A673 (cell line): ENCODE results near the gene TMEM220. TPM values are rescaled to one million over a fixed set of nuclear protein-coding genes. Genes with fewer than 3 reads are reported as not detected.

Experiments
- BruUV-seq: library from RNA; stranded (reverse); fragments of 400-500 nt; replicated peaks from 2 replicates; lab custom pipeline; 2021; lab: Mats Ljungman, UMichigan
- CTCF ChIA-PET: fragments of 300-600 bp; sonication (Branson Sonifier 250); formaldehyde crosslinking; loops from one replicate; lab custom pipeline; 2022; ENCODE audit warnings: antibody characterized with exemption; lab: Charles Lee
- POLR2A ChIA-PET: fragments of 300-600 bp; sonication (Branson Sonifier 250); formaldehyde crosslinking; loops from one replicate; lab custom pipeline; 2022; ENCODE audit warnings: antibody characterized with exemption; ENCODE audit not compliant: low non-redundant PET; lab: Charles Lee
- DNase-seq: peaks from one replicate; pipeline ENCODE4 v3.0.0-alpha.2; 2015; ENCODE audit warnings: low spot score
- H3K27ac ChIP-seq: fragments of 200-600 bp; sonication (generic); 2 replicates; pipeline ENCODE4 v1.5.1; 2016; ENCODE audit warnings: mixed run types, low read depth, mild to moderate bottlenecking, mixed read lengths, antibody characterized with exemption, low read length; ENCODE audit not compliant: poor library complexity, severe bottlenecking
- H3K27me3 ChIP-seq: fragments of 200-600 bp; sonication (generic); replicated peaks from 2 replicates; pipeline ENCODE4 v1.6.1; 2017; ENCODE audit warnings: mixed run types, low read depth, mild to moderate bottlenecking, mixed read lengths, antibody characterized with exemption, low read length; ENCODE audit not compliant: insufficient read depth, poor library complexity
- H3K36me3 ChIP-seq: fragments of 200-600 bp; sonication (generic); 2 replicates; pipeline ENCODE4 v1.6.1; 2016; ENCODE audit warnings: mixed run types, mild to moderate bottlenecking, mixed read lengths, antibody characterized with exemption, low read length; ENCODE audit not compliant: insufficient read depth, poor library complexity, severe bottlenecking
- H3K4me1 ChIP-seq: fragments of 200-600 bp; sonication (generic); 2 replicates; pipeline ENCODE4 v1.6.1; 2017; ENCODE audit warnings: mixed run types, mild to moderate bottlenecking, mixed read lengths, antibody characterized with exemption, low read length; ENCODE audit not compliant: insufficient read depth, poor library complexity, severe bottlenecking
- H3K4me3 ChIP-seq: fragments of 200-600 bp; sonication (generic); 2 replicates; pipeline ENCODE4 v1.5.1; 2016; ENCODE audit warnings: low read depth, mixed run types, mild to moderate bottlenecking, mixed read lengths, low read length; ENCODE audit not compliant: poor library complexity, severe bottlenecking
- H3K9me3 ChIP-seq: fragments of 200-600 bp; sonication (generic); 2 replicates; pipeline ENCODE4 v1.6.1; 2016; ENCODE audit warnings: mixed run types, low read depth, mild to moderate bottlenecking, mixed read lengths, antibody characterized with exemption, low read length; ENCODE audit not compliant: poor library complexity, severe bottlenecking
- CTCF ChIP-seq: fragments of 300-800, 200-600 bp; sonication (generic); conservative IDR thresholded peaks from 2 replicates; pipeline ENCODE4 v1.5.1; 2017; ENCODE audit warnings: low read depth, mild to moderate bottlenecking, antibody characterized with exemption, low read length, moderate library complexity, mixed read lengths
- EZH2 ChIP-seq: fragments of 200-600 bp; sonication (generic); IDR thresholded peaks from 2 replicates; pipeline ENCODE4 v1.6.1; 2017; ENCODE audit warnings: borderline replicate concordance, low read depth, mild to moderate bottlenecking, mixed read lengths, antibody characterized with exemption, low read length; ENCODE audit not compliant: poor library complexity, severe bottlenecking
- intact Hi-C: fragments of 100-400 bp; cut with micrococcal nuclease; formaldehyde crosslinking; loops from one replicate; pipeline ENCODE4 v1.10.0; 2022; ENCODE audit not compliant: unreplicated experiment
- total RNA-seq: library from RNA; stranded (reverse); gene quantifications from 2 replicates; pipeline ENCODE4 v1.2.3, GENCODE V29; 2021

TMEM220 gene
- total RNA-seq, 1 experiment from 2014 or later = 0.11 TPM

- intact Hi-C loops = loop anchor here (1.0 to 5.0 kb wide), 2 partner anchors 90 to 1232 kb away; no protein-coding TSS in a partner anchor
- H3K36me3 ChIP-seq = no peaks in the 10 kb centered on the region
Measured at GRCh38 chr17:10754861-10755591, 25.2 kb upstream of the TMEM220 start.

GRCh38 chr17:10754109-10754508, 24.3 kb upstream of the TMEM220 start:
- Histone ChIP-seq H3K9me3 (no peaks in the 10 kb centered on the region), H3K36me3 (no peaks in the 10 kb centered on the region), H3K4me1 (no peaks in the 10 kb centered on the region), H3K4me3 (no peak overlapping the region), H3K27me3 (peaks cover 57% of the 10 kb centered on the region), H3K27ac (no peak overlapping the region)
- TF ChIP-seq CTCF (peak; percentile 60), EZH2 (no peak)
- BruUV-seq = no TSS peak
- peak; percentile 59 for DNase-seq
- intact Hi-C loops = loop anchor here (1.0 to 5.0 kb wide), 2 partner anchors 91 to 1233 kb away; no protein-coding TSS in a partner anchor
- POLR2A ChIA-PET = no interaction called here
- CTCF ChIA-PET = interaction anchor here (0.5 to 1.0 kb wide), 2 partner anchors 78 to 91 kb away, joined by 3 to 4 read pairs; no protein-coding TSS in a partner anchor

More at GRCh38 chr17:10754861-10755591, 25.2 kb upstream of the TMEM220 start:
- Histone ChIP-seq H3K27ac (no peak overlapping the region), H3K9me3 (no peaks in the 10 kb centered on the region), H3K4me1 (no peaks in the 10 kb centered on the region), H3K27me3 (peaks cover 55% of the 10 kb centered on the region), H3K4me3 (no peak overlapping the region)
- ChIA-PET CTCF (no interaction called here), POLR2A (no interaction called here)
- TF ChIP-seq CTCF (no peak), EZH2 (no peak)
- peak; percentile 47 for DNase-seq
- BruUV-seq = no TSS peak

- CTCF ChIA-PET = no interaction called here
Measured at GRCh38 chr17:10752696-10753095, 22.9 kb upstream of the TMEM220 start.

More at GRCh38 chr17:10752696-10753095, 22.9 kb upstream of the TMEM220 start:
- H3K27ac ChIP-seq = no peak overlapping the region
- no peaks in the 10 kb centered on the region for H3K9me3 ChIP-seq
- no TSS peak for BruUV-seq
- H3K36me3 ChIP-seq = no peaks in the 10 kb centered on the region
- POLR2A ChIA-PET = no interaction called here
- H3K27me3 ChIP-seq = peaks cover 50% of the 10 kb centered on the region
- intact Hi-C loops = loop anchor here (5.0 kb wide), 1 partner anchor 1235 kb away; no protein-coding TSS in a partner anchor
- peaks cover 11% of the 10 kb centered on the region for H3K4me1 ChIP-seq
- no peak overlapping the region for H3K4me3 ChIP-seq
- no peak for DNase-seq
- TF ChIP-seq EZH2 (no peak), CTCF (no peak)
